ENCODE measurements around the gene LRRN3.

The LRRN3 gene

DNA sequence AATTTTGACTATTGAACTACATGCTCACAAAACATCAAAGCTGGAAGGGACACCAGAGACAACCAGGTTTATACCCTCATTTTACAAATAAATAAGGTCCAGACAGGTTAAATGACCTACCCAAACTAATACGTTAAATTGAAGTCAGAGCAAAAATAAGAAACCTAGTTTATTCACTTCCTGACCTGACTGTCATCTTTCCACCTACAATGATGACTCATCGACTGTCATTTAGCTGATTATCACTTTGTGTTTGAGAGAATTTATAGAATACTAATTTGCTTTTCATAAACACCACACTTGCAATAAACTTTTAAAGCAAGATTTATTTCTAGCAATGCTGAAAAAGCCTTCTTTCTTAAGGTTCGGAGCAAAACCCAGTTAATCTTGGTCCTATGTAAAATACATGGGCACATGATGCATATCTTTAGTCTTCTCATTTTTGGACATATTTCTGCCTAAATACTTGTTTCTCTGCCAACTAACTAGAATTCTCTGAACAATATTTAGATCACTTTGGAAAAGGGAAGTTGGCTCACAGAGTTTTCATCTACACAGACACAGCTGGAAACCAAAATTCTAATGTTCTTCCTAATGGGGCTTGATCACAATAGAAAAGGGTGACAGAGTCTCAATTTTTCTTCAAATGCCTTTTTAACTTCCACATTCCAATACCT lies 16.7 kb upstream of the LRRN3 start:
- no peaks in the 10 kb centered on the region for H4K20me1 ChIP-seq (ENCODE audit: insufficient read depth, low read length)
- no peaks in the 10 kb centered on the region for H3K27me3 ChIP-seq (ENCODE audit: insufficient read depth, low read length, poor library complexity)
- ATAC-seq (ENCODE audit: insufficient read depth, low read depth): no peak
- no peak overlapping the region for H3K4me3 ChIP-seq (ENCODE audit: low read depth in 1 of 2, low read length in 2 of 2)
- no peaks in the 10 kb centered on the region for H3K36me3 ChIP-seq (ENCODE audit: insufficient read depth, low read length)
- no peak overlapping the region for H3K4me2 ChIP-seq (ENCODE audit: insufficient read depth, low read length)
- no peaks in the 10 kb centered on the region for H3K9me3 ChIP-seq (ENCODE audit: insufficient read depth, low read length, severe bottlenecking)
- no peaks in the 10 kb centered on the region for H3K79me2 ChIP-seq (ENCODE audit: insufficient read depth, low read length)
- no peak overlapping the region for H2AFZ ChIP-seq (ENCODE audit: low read depth, low read length)
- no peak for TF ChIP-seq EZH2 (IDR thresholded peaks at IDR 0.05; ENCODE audit: borderline replicate concordance, low read depth, low read length, severe bottlenecking)
- TF ChIP-seq, protein P1, sequence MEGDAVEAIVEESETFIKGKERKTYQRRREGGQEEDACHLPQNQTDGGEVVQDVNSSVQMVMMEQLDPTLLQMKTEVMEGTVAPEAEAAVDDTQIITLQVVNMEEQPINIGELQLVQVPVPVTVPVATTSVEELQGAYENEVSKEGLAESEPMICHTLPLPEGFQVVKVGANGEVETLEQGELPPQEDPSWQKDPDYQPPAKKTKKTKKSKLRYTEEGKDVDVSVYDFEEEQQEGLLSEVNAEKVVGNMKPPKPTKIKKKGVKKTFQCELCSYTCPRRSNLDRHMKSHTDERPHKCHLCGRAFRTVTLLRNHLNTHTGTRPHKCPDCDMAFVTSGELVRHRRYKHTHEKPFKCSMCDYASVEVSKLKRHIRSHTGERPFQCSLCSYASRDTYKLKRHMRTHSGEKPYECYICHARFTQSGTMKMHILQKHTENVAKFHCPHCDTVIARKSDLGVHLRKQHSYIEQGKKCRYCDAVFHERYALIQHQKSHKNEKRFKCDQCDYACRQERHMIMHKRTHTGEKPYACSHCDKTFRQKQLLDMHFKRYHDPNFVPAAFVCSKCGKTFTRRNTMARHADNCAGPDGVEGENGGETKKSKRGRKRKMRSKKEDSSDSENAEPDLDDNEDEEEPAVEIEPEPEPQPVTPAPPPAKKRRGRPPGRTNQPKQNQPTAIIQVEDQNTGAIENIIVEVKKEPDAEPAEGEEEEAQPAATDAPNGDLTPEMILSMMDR (IDR thresholded peaks at IDR 0.05; ENCODE audit: borderline replicate concordance, extremely low read depth, low read length, poor library complexity, severe bottlenecking): no peak
- H3K4me1 ChIP-seq (ENCODE audit: insufficient read depth, low read length): peaks cover 31% of the 10 kb centered on the region
- no peak for DNase-seq
- H3K27ac ChIP-seq (ENCODE audit: low read length): no peak overlapping the region
- H3K9ac ChIP-seq (ENCODE audit: low read depth, low read length): no peak overlapping the region

DNA sequence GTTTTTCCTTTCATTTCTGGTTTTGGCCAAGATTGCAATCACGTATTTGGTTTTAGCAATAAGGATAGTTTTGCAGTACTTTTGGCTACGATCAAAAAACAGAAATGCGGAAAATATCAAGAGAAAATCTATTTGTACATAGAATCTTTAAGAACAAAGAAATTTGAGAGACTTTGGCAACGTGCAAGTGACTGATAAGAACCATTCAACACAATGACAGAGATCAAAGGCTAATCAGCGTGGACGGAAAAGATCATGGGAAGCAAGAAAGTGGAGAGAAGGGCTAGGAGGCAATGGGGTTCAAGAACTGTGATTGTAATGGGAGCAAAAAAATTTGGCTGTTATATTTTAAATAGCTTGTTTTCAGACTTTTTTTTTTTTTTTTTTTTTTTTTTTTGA lies 16.2 kb upstream of the LRRN3 start:
- Histone ChIP-seq H4K20me1 (ENCODE audit: insufficient read depth, low read length) (no peaks in the 10 kb centered on the region), H3K36me3 (ENCODE audit: insufficient read depth, low read length) (no peaks in the 10 kb centered on the region), H3K4me2 (ENCODE audit: insufficient read depth, low read length) (no peak overlapping the region), H3K9me3 (ENCODE audit: insufficient read depth, low read length, severe bottlenecking) (no peaks in the 10 kb centered on the region), H3K4me3 (ENCODE audit: low read depth in 1 of 2, low read length in 2 of 2) (no peak overlapping the region), H3K27ac (ENCODE audit: low read length) (no peak overlapping the region), H3K79me2 (ENCODE audit: insufficient read depth, low read length) (no peaks in the 10 kb centered on the region), H2AFZ (ENCODE audit: low read depth, low read length) (no peak overlapping the region), H3K27me3 (ENCODE audit: insufficient read depth, low read length, poor library complexity) (no peaks in the 10 kb centered on the region), H3K9ac (ENCODE audit: low read depth, low read length) (no peak overlapping the region), H3K4me1 (ENCODE audit: insufficient read depth, low read length) (peaks cover 31% of the 10 kb centered on the region)
- DNase-seq: no peak
- TF ChIP-seq, protein P1 (IDR thresholded peaks at IDR 0.05; ENCODE audit: borderline replicate concordance, extremely low read depth, low read length, poor library complexity, severe bottlenecking): no peak
- no peak for TF ChIP-seq EZH2 (IDR thresholded peaks at IDR 0.05; ENCODE audit: borderline replicate concordance, low read depth, low read length, severe bottlenecking)
- no peak for ATAC-seq (ENCODE audit: insufficient read depth, low read depth)

DNA sequence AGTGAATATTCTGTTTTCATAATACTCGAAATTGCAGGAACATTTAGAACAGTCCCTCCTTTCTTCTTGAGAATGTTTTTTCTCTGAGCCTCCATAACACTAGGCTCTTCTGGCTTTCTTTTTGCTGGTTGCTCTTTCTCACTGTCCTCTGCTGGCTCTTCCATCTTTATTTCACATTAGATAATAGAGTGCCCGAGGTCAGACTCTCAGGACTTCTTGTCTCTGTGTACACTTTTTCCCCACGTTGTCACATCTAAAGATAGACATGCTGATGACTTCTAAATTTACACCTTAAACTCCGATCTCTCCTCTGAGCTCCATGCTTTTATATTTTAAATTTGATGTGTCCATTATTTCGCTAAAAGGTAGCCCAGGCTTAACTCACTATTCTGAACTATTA lies 15.4 kb upstream of the LRRN3 start:
- Histone ChIP-seq H3K4me3 (ENCODE audit: low read depth in 1 of 2, low read length in 2 of 2) (no peak overlapping the region), H3K36me3 (ENCODE audit: insufficient read depth, low read length) (no peaks in the 10 kb centered on the region), H2AFZ (ENCODE audit: low read depth, low read length) (no peak overlapping the region), H3K27ac (ENCODE audit: low read length) (no peak overlapping the region), H4K20me1 (ENCODE audit: insufficient read depth, low read length) (no peaks in the 10 kb centered on the region), H3K9ac (ENCODE audit: low read depth, low read length) (no peak overlapping the region), H3K9me3 (ENCODE audit: insufficient read depth, low read length, severe bottlenecking) (no peaks in the 10 kb centered on the region), H3K4me2 (ENCODE audit: insufficient read depth, low read length) (no peak overlapping the region), H3K79me2 (ENCODE audit: insufficient read depth, low read length) (no peaks in the 10 kb centered on the region), H3K27me3 (ENCODE audit: insufficient read depth, low read length, poor library complexity) (no peaks in the 10 kb centered on the region), H3K4me1 (ENCODE audit: insufficient read depth, low read length) (peaks cover 31% of the 10 kb centered on the region)
- no peak for ATAC-seq (ENCODE audit: insufficient read depth, low read depth)
- DNase-seq: no peak
- TF ChIP-seq, protein P1 (IDR thresholded peaks at IDR 0.05; ENCODE audit: borderline replicate concordance, extremely low read depth, low read length, poor library complexity, severe bottlenecking): no peak
- TF ChIP-seq EZH2 (IDR thresholded peaks at IDR 0.05; ENCODE audit: borderline replicate concordance, low read depth, low read length, severe bottlenecking): no peak
